ENCODE measurements around the gene IMMP2L.

DNA sequence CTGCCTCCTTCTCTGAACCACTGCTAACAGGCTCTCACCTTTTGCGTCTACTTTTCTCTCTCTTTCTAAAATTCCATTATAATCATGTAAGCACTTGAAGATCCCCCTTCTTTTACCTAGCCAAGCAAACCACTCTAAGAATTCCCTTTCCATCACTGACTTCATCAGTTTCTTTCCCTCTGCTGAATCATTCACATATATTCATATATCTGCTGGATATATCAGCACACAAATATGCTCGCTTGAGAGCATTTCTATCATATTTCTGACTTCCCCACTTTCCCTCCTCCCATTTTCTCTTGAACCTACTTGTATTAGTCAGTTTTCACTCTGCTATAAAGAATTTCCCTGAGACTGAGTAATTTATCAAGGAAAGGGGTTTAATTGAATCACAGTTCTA, 555.6 kb downstream of the IMMP2L start:
- TF ChIP-seq POLR2A (IDR thresholded peaks at IDR 0.05), result no peak
- TF ChIP-seq, protein P1, sequence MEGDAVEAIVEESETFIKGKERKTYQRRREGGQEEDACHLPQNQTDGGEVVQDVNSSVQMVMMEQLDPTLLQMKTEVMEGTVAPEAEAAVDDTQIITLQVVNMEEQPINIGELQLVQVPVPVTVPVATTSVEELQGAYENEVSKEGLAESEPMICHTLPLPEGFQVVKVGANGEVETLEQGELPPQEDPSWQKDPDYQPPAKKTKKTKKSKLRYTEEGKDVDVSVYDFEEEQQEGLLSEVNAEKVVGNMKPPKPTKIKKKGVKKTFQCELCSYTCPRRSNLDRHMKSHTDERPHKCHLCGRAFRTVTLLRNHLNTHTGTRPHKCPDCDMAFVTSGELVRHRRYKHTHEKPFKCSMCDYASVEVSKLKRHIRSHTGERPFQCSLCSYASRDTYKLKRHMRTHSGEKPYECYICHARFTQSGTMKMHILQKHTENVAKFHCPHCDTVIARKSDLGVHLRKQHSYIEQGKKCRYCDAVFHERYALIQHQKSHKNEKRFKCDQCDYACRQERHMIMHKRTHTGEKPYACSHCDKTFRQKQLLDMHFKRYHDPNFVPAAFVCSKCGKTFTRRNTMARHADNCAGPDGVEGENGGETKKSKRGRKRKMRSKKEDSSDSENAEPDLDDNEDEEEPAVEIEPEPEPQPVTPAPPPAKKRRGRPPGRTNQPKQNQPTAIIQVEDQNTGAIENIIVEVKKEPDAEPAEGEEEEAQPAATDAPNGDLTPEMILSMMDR (IDR thresholded peaks at IDR 0.05), result no peak

Data from thyroid gland (tissue), 4 donors.